CD4-positive, alpha-beta T cell treated with Interleukin-17A for 4 hours (primary cell): ENCODE data around the gene HOXC9.

Experiments used
- DNase-seq: peaks from one replicate; pipeline ENCODE4 v3.0.0-alpha.2; 2020; ENCODE audit warnings: mixed read lengths

The HOXC9 gene

DNA sequence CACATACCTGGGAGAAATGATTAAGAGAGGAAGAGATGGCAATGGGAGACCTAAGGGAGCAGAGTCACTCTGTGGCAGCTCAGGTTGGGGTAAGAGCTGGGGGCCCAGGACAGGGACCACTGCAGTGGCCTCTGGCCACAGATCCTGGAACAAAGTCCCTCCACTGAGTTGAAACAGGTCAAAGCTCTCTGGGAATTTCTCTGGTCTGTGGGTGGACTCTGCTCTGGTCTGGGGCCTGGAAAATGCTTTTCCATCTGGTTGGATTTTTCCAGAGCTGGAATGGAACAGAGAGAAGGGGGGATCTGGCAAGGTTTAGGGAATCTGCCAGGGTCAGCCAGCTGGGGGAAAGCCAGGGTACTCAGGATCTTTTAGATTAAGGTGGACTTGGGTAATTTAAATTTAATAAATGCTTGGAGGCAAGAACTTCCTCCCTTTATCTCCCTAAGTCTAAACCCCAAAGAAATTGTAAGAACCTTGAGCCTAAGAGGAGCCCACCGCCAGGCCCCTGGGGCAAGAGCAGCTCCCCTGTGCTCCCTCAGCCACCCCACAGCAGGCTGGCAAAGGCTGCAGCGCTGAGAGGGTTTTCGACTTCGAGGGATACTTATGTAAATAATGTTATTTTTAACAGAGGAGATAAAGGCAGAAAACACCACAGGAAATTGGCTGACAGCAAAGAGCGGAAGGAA, 11.3 kb upstream of the HOXC9 start:
- DNase-seq: no peak

DNA sequence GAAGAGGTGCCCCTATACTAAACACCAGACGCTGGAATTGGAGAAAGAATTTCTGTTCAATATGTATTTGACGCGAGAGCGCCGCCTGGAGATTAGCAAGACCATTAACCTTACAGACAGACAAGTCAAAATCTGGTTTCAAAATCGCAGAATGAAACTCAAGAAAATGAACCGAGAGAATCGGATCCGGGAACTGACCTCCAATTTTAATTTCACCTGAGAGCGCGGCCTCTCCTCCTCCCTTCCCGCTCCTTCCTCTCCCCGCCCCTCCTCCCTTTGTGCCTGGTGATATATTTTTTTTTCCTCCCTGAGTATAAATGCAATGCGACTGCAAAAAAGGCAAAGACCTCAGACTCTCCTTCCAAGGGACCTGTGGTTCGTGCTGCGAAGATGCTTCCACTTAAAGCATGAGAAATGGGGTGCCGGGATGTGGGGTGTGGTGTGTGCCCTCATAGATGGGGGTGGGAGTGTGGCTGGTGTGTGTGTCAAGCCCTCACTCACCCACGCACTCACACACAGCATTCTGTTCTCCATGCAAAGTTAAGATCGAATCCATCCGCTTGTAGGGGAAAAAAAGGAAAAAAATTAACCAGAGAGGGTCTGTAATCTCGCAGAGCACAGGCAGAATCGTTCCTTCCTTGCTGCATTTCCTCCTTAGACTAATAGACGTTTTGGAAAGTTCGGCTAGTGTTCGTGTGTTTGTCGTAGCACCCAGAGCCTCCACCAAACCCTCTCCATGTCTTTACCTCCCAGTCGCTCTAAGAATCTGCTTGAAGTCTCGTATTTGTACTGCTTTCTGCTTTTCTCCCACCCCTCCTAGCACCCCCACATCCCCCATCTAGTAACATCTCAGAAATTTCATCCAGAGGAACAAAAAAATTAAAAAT, 10.5 kb upstream of the HOXC9 start:
- peak; percentile 36 for DNase-seq

DNA sequence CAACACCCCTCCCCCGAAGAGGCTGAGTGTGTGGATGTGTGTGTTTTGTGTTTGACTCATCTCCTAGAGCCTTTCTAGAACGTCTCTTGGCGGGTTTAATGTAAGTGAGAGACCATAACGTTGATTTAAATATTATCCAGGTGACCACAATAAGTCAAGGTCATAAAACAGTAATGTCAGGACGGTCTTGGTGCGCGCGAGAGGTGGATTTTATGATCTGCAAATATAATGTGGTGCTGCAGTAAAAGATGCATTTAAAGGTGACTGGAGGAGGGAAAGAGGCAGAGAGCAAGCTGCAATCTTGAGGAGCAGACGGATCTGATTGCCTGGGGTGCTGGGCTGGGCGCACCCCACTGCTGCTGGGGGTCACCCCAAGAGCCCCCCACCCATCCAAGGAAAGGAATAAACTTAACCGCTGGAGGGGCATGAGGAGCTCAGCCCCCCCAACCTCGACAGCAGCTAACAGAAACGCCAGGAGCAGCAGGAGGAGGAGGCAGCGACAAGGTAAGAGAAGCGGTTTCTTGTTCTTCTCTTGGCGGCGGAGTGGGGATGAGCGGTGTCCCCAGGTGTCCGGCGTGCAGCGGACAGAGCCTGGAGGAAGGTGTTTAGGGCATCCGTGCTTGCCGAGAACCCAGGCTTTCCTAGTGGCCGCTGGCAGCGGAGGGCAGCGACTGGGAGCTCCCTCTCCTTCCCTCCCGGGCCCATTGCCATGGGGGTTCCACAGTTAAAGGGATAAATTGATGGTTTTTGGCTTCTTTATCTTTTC, 9.5 kb upstream of the HOXC9 start:
- no peak for DNase-seq

DNA sequence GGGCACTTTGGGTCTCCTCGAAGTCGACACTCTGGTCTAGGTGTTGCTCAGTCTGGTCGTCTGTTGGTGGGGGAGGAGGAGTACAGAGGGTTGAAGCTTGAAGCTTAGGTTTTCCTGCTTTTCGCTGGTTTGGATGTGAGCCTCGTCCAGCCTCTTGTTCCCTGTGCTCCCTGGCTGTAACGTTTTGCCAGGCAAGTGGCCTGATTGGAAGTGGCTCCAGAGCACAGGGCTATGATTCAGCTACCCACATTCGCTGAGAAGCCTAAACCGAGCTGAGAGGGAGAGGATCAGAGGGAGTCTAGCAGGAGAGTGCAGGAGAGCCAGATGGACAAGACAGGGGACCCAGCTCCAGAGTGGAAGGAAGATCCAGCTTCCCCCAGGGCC, 8.9 kb upstream of the HOXC9 start:
- no peak for DNase-seq

GRCh38 chr12:53992377-53992889, 7.5 kb upstream of the HOXC9 start:
- no peak for DNase-seq

DNA sequence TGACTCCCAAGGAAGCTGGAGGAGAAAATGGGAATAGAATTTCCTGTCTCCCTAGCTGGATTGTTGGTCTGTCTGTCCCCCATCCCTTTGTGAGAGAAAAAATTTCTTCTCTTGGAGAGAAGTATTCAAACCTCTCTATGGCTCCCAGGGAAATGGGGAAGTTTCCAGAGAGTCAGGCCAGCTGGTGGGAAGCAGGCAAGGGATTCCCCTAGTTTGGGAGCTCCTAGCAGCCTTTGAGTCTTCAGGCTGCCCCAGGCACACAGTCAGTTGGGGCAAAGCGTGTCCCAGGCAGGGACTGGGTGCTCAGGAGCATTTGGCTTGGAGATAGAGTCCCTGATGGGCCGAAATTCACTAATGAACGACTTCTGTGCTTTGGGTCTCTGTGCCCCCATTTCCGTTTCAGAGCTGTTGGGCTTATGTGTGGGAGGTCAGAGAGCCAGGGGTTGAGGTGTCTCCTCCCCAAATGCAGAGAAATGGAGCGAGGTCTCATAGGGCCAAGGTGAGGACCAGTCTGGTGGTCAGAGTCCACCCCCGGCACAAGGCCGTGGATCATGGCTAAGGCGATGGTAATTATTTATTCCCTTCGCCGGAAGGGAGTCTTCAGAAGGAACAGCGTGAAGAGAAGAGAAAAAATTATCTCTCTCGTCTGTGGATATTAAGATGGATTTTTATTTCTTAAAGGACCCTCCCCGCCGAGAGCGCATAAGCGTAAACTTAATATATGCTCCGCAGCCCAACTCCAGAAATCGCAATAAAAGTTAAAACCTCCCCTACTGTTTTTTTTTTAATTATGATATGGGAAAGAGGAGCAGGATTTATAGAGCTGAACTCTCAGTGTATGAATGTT, 6.6 kb upstream of the HOXC9 start:
- no peak for DNase-seq

DNA sequence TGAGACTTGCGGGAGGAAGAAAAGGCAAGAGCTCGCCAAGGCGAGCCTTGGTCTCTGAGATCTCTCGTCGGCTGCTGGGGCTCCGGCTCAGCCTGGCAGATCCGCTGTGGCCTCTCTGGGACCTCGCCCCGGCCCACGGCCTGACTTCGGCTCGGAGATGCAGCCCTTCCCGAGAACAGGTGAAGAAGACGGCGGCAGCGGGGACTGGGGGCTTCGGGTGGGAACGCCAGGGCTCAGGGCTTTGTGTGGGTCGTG, 6.0 kb upstream of the HOXC9 start:
- DNase-seq: no peak

GRCh38 chr12:53994264-53995001, 5.5 kb upstream of the HOXC9 start:
- DNase-seq: no peak

- DNase-seq: peak; percentile 51
Measured at GRCh38 chr12:53995002-53995377, 5.0 kb upstream of the HOXC9 start.

- peak; percentile 43 for DNase-seq
Measured at GRCh38 chr12:53995378-53996239, 4.4 kb upstream of the HOXC9 start.

- DNase-seq: no peak
Measured at GRCh38 chr12:53996240-53997203, 3.4 kb upstream of the HOXC9 start.

- no peak for DNase-seq
Measured at GRCh38 chr12:53997204-53998109, 2.5 kb upstream of the HOXC9 start.

- DNase-seq: no peak
Measured at GRCh38 chr12:53998110-53998899, 1.7 kb upstream of the HOXC9 start.

DNA sequence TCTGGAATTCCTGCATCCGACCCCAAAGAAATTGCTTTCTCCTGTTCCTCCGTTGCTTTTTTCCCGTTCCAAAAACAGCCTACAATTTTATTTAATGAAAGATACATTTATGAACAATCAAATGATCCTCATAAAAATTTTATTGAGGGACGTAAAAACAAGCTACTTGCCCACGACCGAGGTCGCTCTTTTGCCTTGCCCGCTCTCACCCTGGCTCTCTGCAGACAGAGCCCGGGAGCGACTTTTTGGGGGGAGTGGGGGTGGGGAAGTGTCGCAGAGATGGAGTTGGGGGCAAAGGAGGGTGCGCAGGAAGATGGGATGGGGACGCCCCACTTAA, 1.1 kb upstream of the HOXC9 start:
- DNase-seq: no peak

DNA sequence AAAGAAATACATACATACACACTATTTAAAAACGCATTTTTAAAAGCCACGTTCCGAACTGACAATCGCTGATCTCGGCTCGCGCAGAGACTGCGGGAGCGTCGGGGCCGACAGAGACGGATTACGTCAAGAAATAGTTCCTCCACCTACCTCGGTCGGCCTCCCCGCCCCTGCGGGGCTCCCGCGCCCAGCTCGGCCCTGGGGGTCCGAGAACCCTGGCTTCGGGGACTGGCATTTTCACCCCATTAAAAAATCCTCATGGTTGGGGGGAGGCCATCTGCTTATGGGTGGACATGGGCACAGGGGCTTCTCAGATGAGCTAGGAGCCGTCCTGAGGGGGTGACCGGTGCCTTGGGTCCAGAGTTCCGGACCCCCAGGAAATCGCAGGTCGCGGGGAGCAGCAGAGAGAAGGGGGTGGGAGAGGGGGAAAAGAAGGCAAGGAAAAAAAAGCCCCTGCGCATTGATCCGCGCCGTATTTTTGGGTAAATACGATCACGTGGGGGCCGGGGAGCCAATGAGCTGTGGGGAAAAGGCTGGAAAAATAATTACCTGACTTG, 324 bp upstream of the HOXC9 start:
- DNase-seq: no peak

GRCh38 chr12:54001283-54002187, 1.6 kb downstream of the HOXC9 start:
- no peak for DNase-seq
